ENCODE data around the gene BAHD1. TPM values are rescaled to one million over a fixed set of nuclear protein-coding genes. Genes with fewer than 3 reads are reported as not detected.
A peak's percentile ranks its signal among the peaks of the same experiment; 100 is the strongest.

Gene BAHD1
- 10 to 100 TPM; 29.6 to 30.0 TPM for total RNA-seq

DNA sequence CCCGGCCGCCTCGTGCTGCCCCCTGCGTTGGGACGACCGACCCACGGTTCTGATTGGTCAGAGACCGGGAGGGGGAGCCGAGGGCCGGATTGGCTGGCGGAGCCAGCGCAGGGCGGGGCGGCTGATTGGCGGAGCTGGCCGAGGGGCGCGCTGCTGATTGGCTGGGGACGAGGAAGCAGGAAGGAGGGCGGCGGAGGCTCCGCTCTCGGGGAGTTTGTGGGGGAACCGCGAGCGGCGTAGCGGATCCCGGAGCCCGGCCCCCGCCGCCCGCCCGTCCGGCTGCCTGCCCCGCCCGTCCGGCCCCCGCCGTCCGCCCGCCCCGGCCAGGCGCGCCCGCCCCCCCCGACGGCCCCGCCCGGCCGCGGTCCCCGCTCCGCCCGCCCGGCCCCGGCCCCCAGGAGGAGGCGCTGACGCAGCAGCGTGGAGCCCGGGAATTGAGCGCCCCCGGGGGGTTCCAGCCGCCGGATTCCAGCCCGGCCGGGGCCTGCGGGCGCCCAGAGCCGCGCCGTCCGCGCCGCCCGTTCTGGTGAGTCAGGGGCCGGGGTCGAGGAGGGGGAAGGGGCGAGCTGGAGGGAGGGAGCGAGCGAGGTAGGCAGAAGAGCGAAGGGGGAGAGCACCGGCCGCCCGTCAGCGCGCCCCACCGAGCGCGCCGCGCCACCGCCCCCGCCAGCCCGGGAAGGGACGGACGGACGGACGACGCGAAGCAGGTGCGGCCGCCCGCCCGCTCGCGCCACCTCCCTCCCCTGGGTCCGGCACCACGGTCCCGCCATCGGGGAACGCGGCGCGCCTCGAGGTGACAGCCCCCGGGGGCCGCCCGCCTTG, at the start of gene BAHD1:
Gene BAHD1, plus strand, starts transcription at position 211 of the 822 bp plus-strand sequence. CDS start 17,512 bp downstream, outside the sequence.
- Mint-ChIP-seq H3K36me3 (peaks cover 3% of the 10 kb centered on the region), H3K9me3 (no peaks in the 10 kb centered on the region), H3K4me3 (peak within 1 kb of the TSS; percentile 92), H3K27ac (peak within 1 kb of the TSS; percentile 80), H3K4me1 (peaks cover 33% of the 10 kb centered on the region), H3K27me3 (peaks cover 46% of the 10 kb centered on the region)
- ATAC-seq (ENCODE audit: low read depth) = peak; percentile 90
- POLR2A ChIA-PET = interaction anchor here (1.1 to 4.9 kb wide), 5 partner anchors 12 to 134 kb away, joined by 3 to 72 read pairs (median 5); partner anchors contain the start of genes CHST14 and INAFM2
- DNase-seq = peak; percentile 95

DNA sequence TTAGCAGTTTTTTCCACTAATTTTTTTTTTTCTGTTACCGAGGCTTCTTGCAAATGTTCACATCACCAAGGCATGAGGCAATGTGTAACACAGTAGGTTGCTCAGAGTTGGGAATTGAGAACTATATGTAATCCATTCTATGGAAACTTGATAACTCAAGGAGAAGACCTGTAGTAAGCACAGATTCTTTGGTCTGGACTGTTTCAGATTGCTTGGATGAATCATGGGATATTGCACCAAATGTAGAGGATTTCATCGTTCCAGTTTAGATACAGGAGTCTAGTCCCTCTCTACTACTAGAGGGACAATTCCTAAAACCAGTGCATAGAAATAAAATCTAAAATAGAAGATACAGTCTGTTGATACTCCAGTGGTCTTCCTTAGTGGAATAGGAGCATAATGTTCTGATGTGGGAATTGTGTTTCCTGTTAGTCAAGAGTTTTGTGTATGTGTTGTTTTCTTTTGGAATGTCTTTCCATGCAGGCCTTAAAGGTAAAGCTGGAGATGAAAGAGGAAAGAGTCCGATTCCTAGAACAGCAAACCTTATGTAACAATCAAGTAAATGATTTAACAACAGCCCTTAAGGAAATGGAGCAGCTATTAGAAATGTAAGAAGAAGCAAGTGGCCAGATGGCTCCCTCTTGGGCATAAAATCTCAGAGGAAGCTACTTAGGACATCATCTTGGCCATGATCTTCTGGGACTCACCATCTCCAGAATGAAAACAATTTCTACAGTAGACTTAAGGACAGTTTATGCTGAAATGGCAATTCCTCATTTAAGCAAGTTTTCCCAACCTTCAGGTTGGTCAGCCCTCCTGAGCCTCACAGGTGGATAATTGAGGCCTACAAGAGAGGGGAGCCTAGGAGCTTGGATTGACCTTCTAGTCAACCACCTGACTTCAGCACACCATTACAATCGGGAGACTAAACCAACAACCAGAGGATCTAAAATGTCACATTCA, 47.5 kb upstream of the BAHD1 start:
- Mint-ChIP-seq H3K27me3 (no peaks in the 10 kb centered on the region), H3K9me3 (no peaks in the 10 kb centered on the region), H3K4me3 (no peak overlapping the region), H3K4me1 (peaks cover 11% of the 10 kb centered on the region), H3K27ac (no peak overlapping the region), H3K36me3 (peaks cover 47% of the 10 kb centered on the region)
- POLR2A ChIA-PET = interaction anchor here (1.0 kb wide), 1 partner anchor 11 kb away, joined by 4 read pairs; the partner anchor contains the start of gene KNSTRN
- DNase-seq (no peak), ATAC-seq (ENCODE audit: low read depth) (no peak)

DNA sequence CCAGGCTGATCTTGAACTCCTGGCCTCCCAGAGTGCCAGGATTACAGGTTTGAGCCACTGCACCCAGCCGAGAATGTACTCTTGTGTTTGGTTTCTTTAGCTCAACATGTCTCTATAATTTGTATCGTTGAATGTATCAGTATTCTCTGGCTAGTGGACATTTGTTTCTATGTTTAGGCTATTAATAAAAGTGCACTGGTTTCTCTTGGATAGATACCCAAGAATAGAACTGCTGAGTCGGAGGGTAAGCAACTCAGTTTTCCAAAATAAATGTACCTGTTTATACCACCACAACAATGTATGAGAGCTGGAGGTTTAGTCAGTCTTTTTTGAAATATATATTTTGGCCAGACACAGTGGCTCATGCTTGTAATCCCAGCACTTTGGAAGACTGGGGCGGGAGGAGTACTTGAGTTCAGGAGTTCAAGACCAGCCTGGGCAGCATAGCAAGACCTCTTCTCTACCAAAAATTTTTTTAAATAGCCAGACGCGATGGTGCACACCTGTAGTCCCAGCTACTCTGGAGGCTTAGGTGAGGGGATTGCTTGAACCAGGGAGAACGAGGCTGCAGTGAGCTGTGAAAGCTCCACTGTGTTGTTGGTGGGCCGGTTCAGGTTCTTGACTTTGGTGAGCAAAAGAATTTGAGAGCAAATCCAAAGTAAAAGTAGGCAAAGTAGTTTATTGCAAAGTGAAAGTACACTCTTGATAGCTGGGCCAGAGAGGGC, 42.9 kb upstream of the BAHD1 start:
- POLR2A ChIA-PET = interaction anchor here (0.7 to 2.2 kb wide), 7 partner anchors 8 to 464 kb away, joined by 3 to 15 read pairs (median 7); partner anchors contain the start of genes EIF2AK4, IVD and KNSTRN
- no peak for ATAC-seq (ENCODE audit: low read depth)
- no peak for DNase-seq
- Mint-ChIP-seq H3K9me3 (no peaks in the 10 kb centered on the region), H3K27me3 (no peaks in the 10 kb centered on the region), H3K4me3 (peak overlapping the region; percentile 78), H3K36me3 (peaks cover 21% of the 10 kb centered on the region), H3K27ac (peak overlapping the region; percentile 83), H3K4me1 (peaks cover 23% of the 10 kb centered on the region)

DNA sequence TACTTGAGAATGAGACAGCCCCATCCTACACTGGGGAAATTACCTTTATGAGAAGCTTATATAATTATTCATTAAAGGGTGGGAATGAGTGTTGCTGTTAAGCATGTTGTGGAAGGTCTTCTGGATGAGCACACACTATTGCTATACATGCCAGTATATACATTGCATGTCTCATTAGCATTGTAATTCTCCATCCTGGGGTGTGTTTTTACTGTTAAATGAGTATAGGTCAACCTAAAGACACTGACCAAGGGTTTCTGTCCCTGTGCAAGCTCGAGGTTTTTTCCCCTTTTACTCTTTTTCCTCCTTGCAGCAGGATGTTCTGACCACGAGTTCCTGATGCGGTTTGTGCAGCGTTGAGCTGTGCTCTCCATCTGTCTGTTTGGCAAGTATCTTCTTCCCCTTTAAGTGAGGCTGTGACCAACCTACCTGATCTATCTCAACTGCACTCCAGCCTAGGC, 42.3 kb upstream of the BAHD1 start:
- peak overlapping the region; percentile 83 for H3K27ac Mint-ChIP-seq
- peaks cover 18% of the 10 kb centered on the region for H3K36me3 Mint-ChIP-seq
- POLR2A ChIA-PET = interaction anchor here (0.7 to 2.2 kb wide), 6 partner anchors 9 to 71 kb away, joined by 3 to 15 read pairs (median 6); partner anchors contain the start of gene KNSTRN
- no peaks in the 10 kb centered on the region for H3K9me3 Mint-ChIP-seq
- H3K4me1 Mint-ChIP-seq = peaks cover 23% of the 10 kb centered on the region
- DNase-seq = no peak
- ATAC-seq (ENCODE audit: low read depth) = peak; percentile 87
- peak overlapping the region; percentile 78 for H3K4me3 Mint-ChIP-seq
- no peaks in the 10 kb centered on the region for H3K27me3 Mint-ChIP-seq

DNA sequence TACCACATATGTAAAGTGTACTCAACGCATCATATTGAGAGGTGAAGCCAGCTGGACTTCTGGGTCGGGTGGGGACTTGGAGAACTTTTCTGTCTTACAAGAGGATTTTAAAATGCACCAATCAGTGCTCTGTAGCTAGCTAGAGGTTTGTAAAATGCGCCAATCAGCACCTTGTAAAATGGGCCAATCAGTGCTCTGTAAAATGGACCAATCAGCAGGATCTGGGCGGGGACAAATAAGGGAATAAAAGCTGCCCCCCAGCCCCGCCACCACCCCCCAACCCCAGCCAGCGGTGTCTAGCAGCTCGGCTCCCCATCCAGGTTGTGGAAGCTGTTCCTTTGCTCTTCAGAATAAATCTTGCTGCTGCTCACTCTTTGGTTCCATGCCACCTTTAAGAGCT, 41.4 kb upstream of the BAHD1 start:
- Mint-ChIP-seq H3K9me3 (no peaks in the 10 kb centered on the region), H3K36me3 (peaks cover 12% of the 10 kb centered on the region), H3K4me3 (no peak overlapping the region), H3K4me1 (peaks cover 25% of the 10 kb centered on the region), H3K27me3 (no peaks in the 10 kb centered on the region), H3K27ac (peak overlapping the region; percentile 23)
- no peak for DNase-seq
- POLR2A ChIA-PET = interaction anchor here (0.6 to 1.8 kb wide), 6 partner anchors 8 to 727 kb away, joined by 3 to 8 read pairs (median 3); no protein-coding TSS in a partner anchor
- no peak for ATAC-seq (ENCODE audit: low read depth)

DNA sequence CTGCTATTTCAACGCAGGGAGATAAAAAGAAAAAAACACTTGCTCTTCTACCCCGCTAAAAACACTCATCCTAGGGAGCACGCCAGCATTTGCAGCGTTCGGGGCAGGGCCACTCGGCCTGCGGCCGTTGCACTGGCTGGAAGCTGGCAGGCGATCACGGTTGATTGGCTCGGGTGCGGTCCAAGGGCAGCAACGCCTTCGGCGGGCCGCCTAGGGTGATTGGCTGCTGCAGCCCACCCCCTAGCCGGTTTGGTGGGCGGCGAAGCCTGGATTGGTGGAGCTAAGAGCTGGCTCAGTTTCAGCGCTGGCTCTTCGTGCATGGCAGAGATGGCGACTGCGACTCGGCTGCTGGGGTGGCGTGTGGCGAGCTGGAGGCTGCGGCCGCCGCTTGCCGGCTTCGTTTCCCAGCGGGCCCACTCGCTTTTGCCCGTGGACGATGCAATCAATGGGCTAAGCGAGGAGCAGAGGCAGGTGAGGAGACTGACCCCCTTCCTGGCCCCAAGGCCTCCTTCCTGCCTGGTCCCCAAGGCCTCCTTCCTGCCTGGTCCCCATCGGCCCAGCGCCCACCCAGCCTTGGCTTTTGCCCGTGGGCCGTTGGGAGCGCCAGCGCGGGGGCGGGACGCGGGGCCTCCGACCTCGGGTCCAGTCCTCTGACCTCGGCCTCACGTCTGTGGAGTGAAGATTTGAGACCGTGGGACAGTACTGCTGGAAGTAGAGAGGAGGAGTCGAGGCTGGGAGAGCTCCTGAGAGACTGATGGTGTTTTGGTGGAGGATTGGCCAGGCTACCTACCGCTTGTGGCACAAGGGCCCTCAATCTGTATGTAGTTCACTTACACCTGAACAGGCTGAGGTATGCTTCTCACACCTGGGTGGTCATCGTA, 35.0 kb upstream of the BAHD1 start, which contains the start of gene IVD:
Gene IVD, plus strand, starts transcription at position 295 of the 881 bp plus-strand sequence. Its CDS starts 33 bp downstream, at position 328.
- Mint-ChIP-seq H3K36me3 (peaks cover 12% of the 10 kb centered on the region), H3K4me3 (peak within 1 kb of the TSS; percentile 86), H3K27ac (peak within 1 kb of the TSS; percentile 93), H3K27me3 (no peaks in the 10 kb centered on the region), H3K9me3 (no peaks in the 10 kb centered on the region), H3K4me1 (peaks cover 32% of the 10 kb centered on the region)
- POLR2A ChIA-PET = interaction anchor here (0.7 to 3.3 kb wide), 14 partner anchors 8 to 77 kb away, joined by 3 to 31 read pairs (median 4); partner anchors contain the start of genes DISP2 and KNSTRN
- ATAC-seq (ENCODE audit: low read depth) (peak; percentile 99), DNase-seq (peak; percentile 91)

DNA sequence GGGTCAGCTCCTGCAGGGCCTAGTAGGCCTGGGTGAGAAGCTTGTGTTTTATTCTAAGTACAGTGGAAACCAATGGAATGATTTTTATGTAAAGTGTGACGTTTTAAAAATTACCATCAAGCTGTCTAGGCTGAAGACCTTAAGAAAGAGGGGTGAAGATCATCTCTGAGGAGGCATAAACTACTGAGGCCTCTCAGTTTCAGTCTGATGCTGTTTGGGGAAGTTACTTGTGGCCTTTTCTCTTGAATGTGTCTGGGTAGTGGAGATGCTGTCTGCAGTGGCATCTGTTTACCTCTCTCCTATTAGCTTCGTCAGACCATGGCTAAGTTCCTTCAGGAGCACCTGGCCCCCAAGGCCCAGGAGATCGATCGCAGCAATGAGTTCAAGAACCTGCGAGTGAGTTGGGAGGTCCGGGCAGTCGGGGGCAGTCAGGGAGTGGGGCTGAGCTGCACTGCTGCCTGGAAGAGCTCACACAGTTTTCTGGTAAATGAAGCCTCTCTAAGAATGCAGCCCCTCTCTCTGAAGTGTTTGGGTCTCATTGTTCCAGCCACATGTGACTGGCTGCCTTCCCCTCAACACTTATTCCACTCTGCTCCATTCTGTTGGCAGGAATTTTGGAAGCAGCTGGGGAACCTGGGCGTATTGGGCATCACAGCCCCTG, 33.3 kb upstream of the BAHD1 start:
- POLR2A ChIA-PET = interaction anchor here (0.7 to 3.3 kb wide), 6 partner anchors 9 to 79 kb away, joined by 3 to 31 read pairs (median 4); partner anchors contain the start of genes DISP2 and KNSTRN
- DNase-seq (no peak), ATAC-seq (ENCODE audit: low read depth) (no peak)
- Mint-ChIP-seq H3K4me1 (peaks cover 32% of the 10 kb centered on the region), H3K27me3 (no peaks in the 10 kb centered on the region), H3K27ac (peak overlapping the region; percentile 65), H3K4me3 (peak overlapping the region; percentile 59), H3K36me3 (peaks cover 24% of the 10 kb centered on the region), H3K9me3 (no peaks in the 10 kb centered on the region)

DNA sequence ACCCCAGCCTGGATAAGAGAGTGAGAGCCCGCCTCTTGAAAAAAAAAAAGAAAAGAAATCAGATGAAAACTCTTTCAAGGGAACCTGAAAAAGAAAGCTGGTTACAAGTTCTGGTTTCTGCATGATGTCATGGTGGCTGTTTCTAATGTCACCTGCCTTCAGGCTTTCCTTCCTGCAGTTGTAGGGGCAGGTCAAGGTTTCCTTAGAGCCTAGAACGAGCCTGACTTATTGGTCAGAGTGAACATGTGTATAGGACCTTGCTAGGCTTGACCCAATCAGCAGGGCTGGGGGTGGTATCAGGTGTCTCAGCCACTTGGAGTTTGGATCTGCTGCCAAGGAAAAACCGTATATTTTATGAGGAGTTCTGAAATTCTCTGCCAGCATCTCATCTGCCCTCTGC, 31.4 kb upstream of the BAHD1 start:
- no peak overlapping the region for H3K4me3 Mint-ChIP-seq
- DNase-seq (no peak), ATAC-seq (ENCODE audit: low read depth) (no peak)
- H3K36me3 Mint-ChIP-seq = peaks cover 30% of the 10 kb centered on the region
- POLR2A ChIA-PET = interaction anchor here (0.6 to 0.9 kb wide), 3 partner anchors 76 to 160 kb away, joined by 3 to 5 read pairs (median 3); partner anchors contain the start of gene RPUSD2
- peak overlapping the region; percentile 33 for H3K27ac Mint-ChIP-seq
- no peaks in the 10 kb centered on the region for H3K27me3 Mint-ChIP-seq
- H3K9me3 Mint-ChIP-seq = no peaks in the 10 kb centered on the region
- H3K4me1 Mint-ChIP-seq = peaks cover 30% of the 10 kb centered on the region

DNA sequence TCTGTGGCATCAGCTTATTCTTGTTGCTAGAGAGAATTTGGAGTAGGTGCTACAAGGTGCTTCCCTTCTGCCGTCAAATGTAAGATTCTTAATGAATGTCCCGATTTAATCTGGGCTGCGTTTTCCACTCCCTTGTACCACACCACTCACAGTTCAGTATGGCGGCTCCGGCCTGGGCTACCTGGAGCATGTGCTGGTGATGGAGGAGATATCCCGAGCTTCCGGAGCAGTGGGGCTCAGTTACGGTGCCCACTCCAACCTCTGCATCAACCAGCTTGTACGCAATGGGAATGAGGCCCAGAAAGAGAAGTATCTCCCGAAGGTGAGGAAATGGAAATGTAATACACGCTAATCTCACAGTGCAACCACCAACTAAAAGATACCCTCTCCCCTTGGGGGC, 30.3 kb upstream of the BAHD1 start:
- Mint-ChIP-seq H3K27ac (no peak overlapping the region), H3K4me1 (peaks cover 24% of the 10 kb centered on the region), H3K4me3 (no peak overlapping the region), H3K36me3 (peaks cover 31% of the 10 kb centered on the region), H3K27me3 (no peaks in the 10 kb centered on the region), H3K9me3 (no peaks in the 10 kb centered on the region)
- ATAC-seq (ENCODE audit: low read depth) (no peak), DNase-seq (no peak)
- POLR2A ChIA-PET = interaction anchor here (1.2 kb wide), 1 partner anchor 8 kb away, joined by 3 read pairs; no protein-coding TSS in a partner anchor

DNA sequence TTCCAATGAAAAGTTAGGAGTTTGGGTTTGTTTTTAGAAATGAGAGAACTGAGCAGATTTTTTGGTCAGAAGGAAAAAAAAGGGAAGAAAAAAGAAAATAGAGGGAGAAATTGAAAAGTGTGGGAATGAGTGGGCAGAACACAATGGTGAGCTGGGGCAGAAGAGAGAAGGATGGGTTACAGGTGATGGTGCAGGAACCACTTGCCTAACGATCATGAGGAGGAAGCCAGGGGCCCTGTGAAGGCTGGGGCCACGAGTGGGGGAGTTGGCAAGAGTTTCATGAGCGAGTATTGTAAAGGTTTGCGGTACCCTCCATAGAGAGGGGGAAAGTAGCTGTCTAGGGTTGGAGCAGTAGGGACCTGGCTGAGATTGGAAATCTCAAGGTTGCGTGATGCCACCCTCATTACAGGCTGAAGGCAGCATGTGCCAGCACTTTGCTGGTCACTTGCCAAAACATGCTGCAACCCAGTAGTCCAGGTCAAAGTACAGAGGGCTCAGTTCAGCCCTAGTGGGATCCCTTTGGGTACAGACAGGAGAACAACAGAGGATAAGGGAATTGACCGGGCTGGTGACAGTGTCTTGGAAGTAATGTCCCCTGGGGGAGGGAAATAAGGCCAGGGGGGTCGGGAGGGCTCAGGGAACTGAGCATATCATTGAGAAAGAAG, 28.5 kb upstream of the BAHD1 start:
- Mint-ChIP-seq H3K27me3 (no peaks in the 10 kb centered on the region), H3K9me3 (no peaks in the 10 kb centered on the region), H3K27ac (peak overlapping the region; percentile 14), H3K4me1 (peaks cover 22% of the 10 kb centered on the region), H3K4me3 (no peak overlapping the region), H3K36me3 (peaks cover 30% of the 10 kb centered on the region)
- no peak for ATAC-seq (ENCODE audit: low read depth)
- DNase-seq = no peak
- POLR2A ChIA-PET = no interaction called here

DNA sequence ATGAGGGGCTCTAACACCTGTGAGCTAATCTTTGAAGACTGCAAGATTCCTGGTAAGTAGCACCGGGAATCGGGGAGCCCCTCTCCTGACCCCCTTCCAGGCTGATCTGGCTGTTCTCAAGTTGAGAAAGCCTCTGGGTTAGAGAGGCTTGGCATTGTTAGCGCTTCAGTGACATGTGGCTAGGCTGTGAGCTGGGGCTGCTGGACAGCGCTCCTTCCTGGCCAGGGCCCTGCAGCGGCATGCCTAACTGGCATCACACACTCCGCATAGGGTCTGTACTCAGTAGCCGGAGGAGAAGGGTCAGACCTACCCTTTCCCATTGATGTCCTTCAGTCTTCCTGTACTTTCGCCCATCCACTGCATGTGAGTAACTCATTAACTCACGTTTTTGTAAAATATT, 27.7 kb upstream of the BAHD1 start:
- H3K9me3 Mint-ChIP-seq = no peaks in the 10 kb centered on the region
- no peak overlapping the region for H3K4me3 Mint-ChIP-seq
- peaks cover 14% of the 10 kb centered on the region for H3K4me1 Mint-ChIP-seq
- H3K27me3 Mint-ChIP-seq = no peaks in the 10 kb centered on the region
- DNase-seq (no peak), ATAC-seq (ENCODE audit: low read depth) (no peak)
- H3K27ac Mint-ChIP-seq = no peak overlapping the region
- H3K36me3 Mint-ChIP-seq = peaks cover 27% of the 10 kb centered on the region
- POLR2A ChIA-PET = no interaction called here

Data from activated naive CD8-positive, alpha-beta T cell treated with anti-CD3 and anti-CD28 coated beads, Interleukin-2, amount 10 ng/mL, durations not matched to agents 7 days and 5 days (primary cell).